Stomach (tissue), 9 donors: ENCODE data around the gene CARD10. TPM values are rescaled to one million over a fixed set of nuclear protein-coding genes. Genes with fewer than 3 reads are reported as not detected.

ENCODE experiments used
- DNase-seq, 2 donors: peaks; one replicate each; pipeline versions ENCODE4 v3.0.0 to v3.0.0-alpha.2; 2013 to 2019
- H3K27ac ChIP-seq, 5 donors: fragments of 200-600 bp in 4 of 5; sonication (generic) in 4 of 5; one replicate each; pipeline ENCODE4 v1.5.1; 2013 to 2019; ENCODE audit warnings: mild to moderate bottlenecking in 1 of 5, moderate library complexity in 1 of 5
- H3K27me3 ChIP-seq, 3 donors: fragments of 200-600 bp; sonication (generic); one replicate each; pipeline ENCODE4 v1.5.1; 2017 to 2019; ENCODE audit warnings: mixed run types in 1 of 3
- H3K36me3 ChIP-seq, 4 donors: fragments of 200-600 bp; sonication (generic); 1 replicate in 3 of 4; 2 replicates in 1 of 4; pipeline ENCODE4 v1.5.1; 2016 to 2019
- H3K4me1 ChIP-seq, 4 donors: fragments of 200-600 bp; sonication (generic); one replicate each; pipeline ENCODE4 v1.5.1; 2016 to 2019
- H3K4me3 ChIP-seq, 4 donors: fragments of 200-600 bp; sonication (generic) in 3 of 4; one replicate each; pipeline ENCODE4 v1.5.1; 2016 to 2019; ENCODE audit warnings: mild to moderate bottlenecking in 1 of 4
- H3K9me3 ChIP-seq, 4 donors: fragments of 200-600 bp; sonication (generic); one replicate each; pipeline ENCODE4 v1.5.1; 2016 to 2019
- CTCF ChIP-seq, 7 experiments: fragments of 450-650 bp in 4 of 7; fragments of 200-600 bp in 3 of 7; sonication (generic) in 3 of 7; IDR thresholded peaks; one replicate each; pipeline ENCODE4 v1.5.1; 2016 to 2019; ENCODE audit warnings: antibody characterized with exemption in 7 of 7, control low read depth in 2 of 7, mild to moderate bottlenecking in 1 of 7
- EP300 ChIP-seq: sonication (generic); formaldehyde crosslinking; IDR thresholded peaks from one replicate; pipeline ENCODE4 v1.6.1; 2017; ENCODE audit warnings: antibody characterized with exemption
- POLR2A ChIP-seq, 4 donors: fragments of 450-650 bp; IDR thresholded peaks; one replicate each; pipeline ENCODE4 v1.6.1; 2016; ENCODE audit warnings: antibody characterized with exemption in 4 of 4, control low read depth in 2 of 4, mild to moderate bottlenecking in 1 of 4, moderate library complexity in 1 of 4
- POLR2AphosphoS5 ChIP-seq, 3 donors: sonication (generic); formaldehyde crosslinking; IDR thresholded peaks; one replicate each; pipeline ENCODE4 v1.6.1; 2016; ENCODE audit warnings: antibody characterized with exemption in 3 of 3
- WGBS, 5 donors: extraction: QIAGEN DNeasy Blood & Tissue Kit in 3 of 5; methylation state at CpG; one replicate each; pipeline versions ENCODE4 v1.1.5 to v1.1.7; 2013 to 2018; 5-methylcytosine and 5-hydroxymethylcytosine counted together
- intact Hi-C: fragments of 100-400 bp; cut with DNase I; formaldehyde crosslinking; loops from one replicate; pipeline ENCODE4 v1.15.1; 2023; ENCODE audit warnings: low total_unique reads
- polyA plus RNA-seq, 3 donors: library from polyadenylated mRNA; stranded (reverse); fragments of 200-250 nt; gene quantifications; one replicate each; pipeline ENCODE4 v1.2.3, GENCODE V29; 2013
- total RNA-seq, 5 donors: library from RNA; depleted of rRNA; stranded (reverse); fragments of >200 nt; gene quantifications; one replicate each; pipeline versions ENCODE4 v1.1.0 to v1.2.3, GENCODE V29; 2014 to 2016
- donor health status: healthy with polysubstance abuse.
- donor health status: Bipolar disorder and iron deficiency.
- donor health status: healthy.

The CARD10 gene
- total and polyA plus RNA-seq, 8 donors: 5.5 to 120 (median 15.7) TPM

DNA sequence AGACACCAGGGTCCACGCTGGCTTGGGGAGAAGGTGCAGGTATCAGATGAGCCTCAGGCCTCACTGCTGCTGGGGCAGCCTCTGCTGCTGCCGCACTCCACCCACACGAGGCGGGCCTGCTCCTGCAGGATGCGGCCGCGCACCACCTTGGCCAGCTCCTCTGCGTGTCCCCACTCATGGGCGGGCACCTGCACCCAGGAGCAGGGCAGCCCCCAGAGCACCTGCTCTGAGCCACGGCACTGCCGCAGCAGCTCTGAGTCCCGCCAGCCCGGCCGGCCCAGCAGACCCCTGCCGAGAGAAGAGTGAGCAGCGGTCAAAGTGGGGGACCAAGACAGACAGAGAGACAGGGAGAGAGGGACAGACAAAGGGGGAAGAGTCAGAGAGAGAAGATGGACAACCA is 28.1 kb downstream of the CARD10 start:
- Histone ChIP-seq H3K36me3 (peaks cover 4 to 47% (median 28%) of the 10 kb centered on the region in 4 donors), H3K9me3 (no peaks in the 10 kb centered on the region), H3K27me3 (peaks cover 0 to 30% (median 0%) of the 10 kb centered on the region in 3 donors), H3K4me3 (no peak overlapping the region), H3K27ac (no peak overlapping the region), H3K4me1 (peaks cover 9 to 11% (median 10%) of the 10 kb centered on the region in 4 donors)
- DNase-seq: no peak
- 88 to 93% (median 91%) methylated on average over 11 to 16 of the region's 16 CpGs for WGBS, 5 donors
- no peak for TF ChIP-seq POLR2AphosphoS5 (IDR thresholded peaks at IDR 0.05)
- TF ChIP-seq POLR2A (IDR thresholded peaks at IDR 0.05): no peak
- TF ChIP-seq CTCF (IDR thresholded peaks at IDR 0.05): no peak
- no peak for TF ChIP-seq EP300
- intact Hi-C loops: no loop called here

DNA sequence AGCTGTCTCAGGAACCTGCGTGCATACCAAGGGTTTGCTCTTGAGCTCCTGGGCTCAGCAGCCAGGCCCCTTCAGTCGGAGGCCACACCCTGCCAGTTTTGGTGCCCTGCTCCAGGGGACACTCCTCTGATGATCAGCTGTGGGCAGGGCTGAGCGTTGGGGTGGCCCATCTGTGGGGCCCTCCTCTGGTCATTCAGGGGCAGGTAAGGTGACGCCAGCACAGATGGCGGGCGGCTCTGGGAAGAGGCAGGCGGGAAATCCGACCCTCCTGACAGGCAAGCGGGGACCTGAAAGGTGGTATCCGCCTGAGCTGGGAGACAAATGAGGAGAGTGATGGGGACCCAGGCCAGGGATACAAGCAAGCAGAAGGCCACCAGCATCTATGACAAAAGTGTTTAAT is 29.2 kb downstream of the CARD10 start:
- DNase-seq: no peak
- peaks cover 12 to 17% (median 14%) of the 10 kb centered on the region in 4 donors for H3K4me1 ChIP-seq
- no peak for TF ChIP-seq POLR2A (IDR thresholded peaks at IDR 0.05)
- TF ChIP-seq CTCF (IDR thresholded peaks at IDR 0.05): no peak
- no peak for TF ChIP-seq POLR2AphosphoS5 (IDR thresholded peaks at IDR 0.05)
- no peak for TF ChIP-seq EP300
- intact Hi-C loops: no loop called here
- peaks cover 4 to 35% (median 23%) of the 10 kb centered on the region in 4 donors for H3K36me3 ChIP-seq
- 90 to 96% (median 91%) methylated on average over 7 to 10 of the region's 10 CpGs for WGBS, 5 donors
- peaks cover 0 to 30% (median 4%) of the 10 kb centered on the region in 3 donors for H3K27me3 ChIP-seq
- H3K27ac ChIP-seq: no peak overlapping the region
- no peak overlapping the region for H3K4me3 ChIP-seq
- no peaks in the 10 kb centered on the region for H3K9me3 ChIP-seq

DNA sequence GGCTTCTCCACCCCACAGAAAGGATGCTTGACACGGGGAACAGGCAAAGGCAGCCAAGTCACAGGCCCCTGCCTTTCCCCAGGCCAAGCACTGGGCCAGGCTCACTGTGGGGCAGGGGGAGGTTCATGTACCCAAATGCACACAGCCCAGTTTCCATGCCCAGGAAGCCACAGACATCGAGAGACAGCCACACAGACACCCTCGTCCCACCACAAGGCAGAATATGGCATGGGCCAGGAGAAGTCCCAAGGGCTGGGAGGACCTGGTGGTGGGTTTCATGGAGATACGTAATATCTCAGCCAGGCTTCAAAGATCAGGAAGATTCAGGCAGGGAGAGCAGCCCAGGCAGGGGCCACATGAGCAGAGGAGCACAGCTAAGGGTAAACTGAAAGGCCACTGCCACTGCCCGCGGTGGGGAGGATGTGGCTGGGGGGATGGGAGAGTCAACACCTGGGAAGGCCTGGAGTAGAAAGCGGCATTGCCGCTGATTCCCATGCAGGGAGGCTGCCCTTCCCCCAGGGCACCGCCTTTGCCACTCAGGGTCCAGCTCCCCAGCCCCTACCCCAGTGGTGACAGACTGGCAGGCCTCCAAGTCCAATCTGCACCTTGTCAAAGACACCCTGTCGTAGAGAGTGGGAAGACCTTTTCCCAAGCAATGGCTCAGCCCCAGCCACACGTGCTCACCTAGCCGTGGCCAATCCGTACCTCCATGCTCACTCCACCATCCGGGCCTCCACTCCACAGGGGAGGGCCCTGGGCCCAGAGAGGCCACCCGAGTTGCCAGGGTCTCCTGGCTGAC is 30.7 kb downstream of the CARD10 start:
- Histone ChIP-seq H3K27me3 (peaks cover 0 to 34% (median 4%) of the 10 kb centered on the region in 3 donors), H3K27ac (no peak overlapping the region), H3K36me3 (peaks cover 4 to 28% (median 19%) of the 10 kb centered on the region in 4 donors), H3K4me1 (peaks cover 19 to 27% (median 23%) of the 10 kb centered on the region in 4 donors), H3K9me3 (no peaks in the 10 kb centered on the region), H3K4me3 (no peak overlapping the region)
- DNase-seq: peak in 1 of 2 donors; percentile 60
- TF ChIP-seq POLR2A (IDR thresholded peaks at IDR 0.05) (no peak), POLR2AphosphoS5 (IDR thresholded peaks at IDR 0.05) (no peak), CTCF (IDR thresholded peaks at IDR 0.05) (no peak), EP300 (no peak)
- 66 to 74% (median 71%) methylated on average over 14 to 15 of the region's 15 CpGs for WGBS, 5 donors
- intact Hi-C loops: no loop called here

DNA sequence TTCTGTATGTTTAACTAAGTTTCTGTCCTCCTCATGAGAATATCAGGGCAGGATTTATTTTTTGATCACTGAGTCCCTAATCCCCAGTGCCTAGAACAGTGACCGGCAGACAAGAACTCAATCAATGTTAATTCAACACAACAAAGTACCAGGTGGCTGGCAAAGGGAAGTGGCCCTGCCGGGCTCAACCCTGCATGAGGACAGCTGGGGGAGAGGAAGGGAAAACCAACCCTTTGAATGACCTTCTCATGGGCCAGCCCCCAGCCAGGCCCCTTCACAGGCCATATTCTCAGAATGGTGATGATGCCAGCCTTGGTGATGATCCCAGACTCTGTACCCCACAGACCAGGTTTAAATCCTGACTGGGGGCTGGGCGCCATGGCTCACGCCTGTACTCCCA is 31.6 kb downstream of the CARD10 start:
- WGBS, 5 donors: 60 to 78% (median 76%) methylated on average over 2 to 4 of the region's 4 CpGs
- intact Hi-C loops: no loop called here
- H3K4me1 ChIP-seq: peaks cover 22 to 33% (median 29%) of the 10 kb centered on the region in 4 donors
- no peak for DNase-seq
- no peaks in the 10 kb centered on the region for H3K9me3 ChIP-seq
- H3K4me3 ChIP-seq: no peak overlapping the region
- peaks cover 4 to 28% (median 18%) of the 10 kb centered on the region in 4 donors for H3K36me3 ChIP-seq
- no peak overlapping the region for H3K27ac ChIP-seq
- TF ChIP-seq POLR2A (IDR thresholded peaks at IDR 0.05): no peak
- TF ChIP-seq POLR2AphosphoS5 (IDR thresholded peaks at IDR 0.05): no peak
- no peak for TF ChIP-seq EP300
- TF ChIP-seq CTCF (IDR thresholded peaks at IDR 0.05): no peak
- peaks cover 0 to 28% (median 4%) of the 10 kb centered on the region in 3 donors for H3K27me3 ChIP-seq
